ENCODE data around the gene TMEM203. TPM values are rescaled to one million over a fixed set of nuclear protein-coding genes. Genes with fewer than 3 reads are reported as not detected.
A peak's percentile ranks its signal among the peaks of the same experiment; 100 is the strongest.

Gene TMEM203
- total and polyA plus RNA-seq, 2 of the 13 experiments (the other 11 are each of a cell fraction or from before 2014, with no cell fraction given) = 23.4 to 36.7 TPM

DNA sequence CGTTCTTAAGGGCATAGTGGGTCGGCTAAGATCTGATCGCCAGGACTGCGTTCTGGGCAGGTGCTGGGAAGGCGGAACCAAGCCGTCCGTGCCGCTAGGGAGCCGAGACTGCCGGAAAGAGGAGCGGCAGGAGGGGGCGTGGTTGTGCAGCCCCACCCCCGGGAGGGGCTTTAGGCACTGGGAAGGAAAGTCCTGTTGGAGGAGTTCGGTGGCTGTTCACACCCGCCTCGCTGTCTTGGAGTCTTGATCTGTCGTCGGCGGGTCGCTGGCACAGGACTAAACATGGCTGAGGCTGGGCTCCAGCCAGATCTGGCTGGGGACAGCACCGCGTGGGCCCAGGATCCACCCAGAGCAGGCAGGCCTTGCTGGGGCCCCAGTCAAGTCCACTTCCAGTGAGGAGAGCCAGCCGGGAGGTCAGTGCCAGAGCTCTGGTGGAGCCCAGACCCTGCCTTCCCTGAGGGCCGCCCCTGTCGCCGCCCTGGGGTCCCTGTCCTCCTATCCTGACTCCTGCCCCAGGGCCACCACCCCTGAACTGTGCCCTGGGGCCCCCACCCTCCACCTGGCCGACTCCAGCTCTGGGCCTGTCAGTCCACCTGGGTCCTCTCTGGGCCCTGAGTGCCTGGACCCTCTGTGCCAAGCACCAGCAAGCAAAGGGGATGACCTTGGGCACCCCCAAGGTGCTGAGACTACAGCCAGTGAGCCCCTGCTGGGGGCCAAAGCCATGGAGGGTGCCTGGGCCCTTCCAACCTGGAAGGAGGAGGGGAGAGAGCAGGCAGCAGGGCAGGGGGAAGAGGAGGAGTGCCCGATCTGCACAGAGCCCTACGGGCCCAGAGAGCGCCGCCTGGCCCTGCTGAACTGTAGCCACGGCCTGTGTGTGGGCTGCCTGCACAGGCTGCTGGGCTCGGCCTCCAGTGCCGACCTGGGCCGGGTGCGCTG is 12.1 kb upstream of the TMEM203 start (continued):
- TF ChIP-seq, protein P1, sequence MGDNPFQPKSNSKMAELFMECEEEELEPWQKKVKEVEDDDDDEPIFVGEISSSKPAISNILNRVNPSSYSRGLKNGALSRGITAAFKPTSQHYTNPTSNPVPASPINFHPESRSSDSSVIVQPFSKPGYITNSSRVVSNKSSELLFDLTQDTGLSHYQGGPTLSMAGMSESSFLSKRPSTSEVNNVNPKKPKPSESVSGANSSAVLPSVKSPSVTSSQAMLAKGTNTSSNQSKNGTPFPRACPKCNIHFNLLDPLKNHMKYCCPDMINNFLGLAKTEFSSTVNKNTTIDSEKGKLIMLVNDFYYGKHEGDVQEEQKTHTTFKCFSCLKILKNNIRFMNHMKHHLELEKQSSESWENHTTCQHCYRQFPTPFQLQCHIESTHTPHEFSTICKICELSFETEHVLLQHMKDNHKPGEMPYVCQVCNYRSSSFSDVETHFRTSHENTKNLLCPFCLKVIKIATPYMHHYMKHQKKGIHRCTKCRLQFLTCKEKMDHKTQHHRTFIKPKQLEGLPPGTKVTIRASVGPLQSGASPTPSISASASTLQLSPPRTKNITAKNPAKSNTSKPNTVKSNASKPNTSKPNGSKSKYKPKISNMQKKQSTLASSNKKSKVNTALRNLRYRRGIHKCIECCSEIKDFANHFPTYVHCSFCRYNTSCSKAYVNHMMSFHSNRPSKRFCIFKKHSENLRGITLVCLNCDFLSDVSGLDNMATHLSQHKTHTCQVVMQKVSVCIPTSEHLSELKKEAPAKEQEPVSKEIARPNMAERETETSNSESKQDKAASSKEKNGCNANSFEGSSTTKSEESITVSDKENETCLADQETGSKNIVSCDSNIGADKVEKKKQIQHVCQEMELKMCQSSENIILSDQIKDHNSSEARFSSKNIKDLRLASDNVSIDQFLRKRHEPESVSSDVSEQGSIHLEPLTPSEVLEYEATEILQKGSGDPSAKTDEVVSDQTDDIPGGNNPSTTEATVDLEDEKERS (CRISPR knock-in tag; IDR thresholded peaks at IDR 0.05) = no peak; the same call in 1 of the 2 replicates
- no peak for TF ChIP-seq MAFK (conservative IDR thresholded peaks at IDR 0.05 in 1 of 2, IDR thresholded peaks at IDR 0.05 in 1 of 2; ENCODE audit: low read length in 2 of 2)
- peak; percentile 36 for TF ChIP-seq ZC3H13 (CRISPR knock-in tag; IDR thresholded peaks at IDR 0.05)

DNA sequence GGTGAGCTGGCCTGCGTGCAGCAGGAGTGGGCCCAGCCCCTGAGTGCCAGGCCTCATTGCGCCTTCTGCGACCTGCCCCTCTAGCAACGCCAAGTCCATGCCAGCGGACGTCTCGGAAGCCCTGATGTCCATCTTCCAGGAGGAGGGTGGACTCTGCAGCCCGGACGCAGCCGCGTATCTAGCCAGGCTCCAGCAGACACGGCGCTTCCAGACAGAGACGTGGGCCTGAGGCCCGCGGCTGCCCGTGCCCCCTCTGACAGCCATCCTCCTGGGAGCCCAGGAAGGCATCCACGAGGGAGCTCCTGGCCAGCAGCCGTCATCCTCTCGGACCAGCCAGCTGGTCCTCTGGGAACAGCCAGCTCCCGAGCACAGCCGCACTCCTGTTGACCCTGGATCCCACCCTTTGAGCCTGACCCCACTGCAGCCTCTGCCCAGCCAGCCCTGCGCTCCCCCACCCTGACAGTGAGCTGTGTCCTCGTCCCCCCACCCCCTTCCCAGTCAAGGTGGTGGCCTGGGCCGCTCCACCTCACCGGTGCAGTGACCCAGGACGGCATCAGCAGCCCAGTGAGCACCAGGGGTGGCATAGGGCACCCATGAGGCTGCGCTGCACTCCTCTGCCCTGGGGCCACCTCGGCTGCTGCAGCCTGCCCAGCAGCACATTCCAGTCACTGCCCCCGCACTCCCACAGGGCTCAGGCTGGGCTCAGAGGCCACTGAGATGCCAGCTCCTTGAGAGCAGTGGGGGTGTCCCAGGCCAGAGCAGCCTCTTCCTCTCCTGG is 10.9 kb upstream of the TMEM203 start:
- CTCF ChIA-PET (ENCODE audit: low intra/inter-chr PET ratio, low total read pairs) = no interaction called here
- Histone ChIP-seq H3K4me2 (ENCODE audit: low read depth, low read length) (no peak overlapping the region), H3K4me1 (ENCODE audit: insufficient read depth, low read length) (peaks cover 29% of the 10 kb centered on the region), H3K79me2 (ENCODE audit: insufficient read depth, low read length) (peaks cover 3% of the 10 kb centered on the region), H3K9ac (ENCODE audit: insufficient read depth, low read depth, low read length) (no peak overlapping the region), H3K27me3 (ENCODE audit: control insufficient read depth in 1 of 2, insufficient read depth in 2 of 2, low read length in 2 of 2) (no peaks in the 10 kb centered on the region), H3K9me3 (ENCODE audit: low read length) (no peaks in the 10 kb centered on the region), H3K36me3 (replicated peaks in 1 of 2; ENCODE audit: control insufficient read depth in 1 of 2, insufficient read depth in 2 of 2, low read length in 2 of 2) (no peaks in the 10 kb centered on the region; a peak in 1 of 5 replicates), H3K4me3 (replicated peaks in 1 of 3; ENCODE audit: insufficient read depth in 1 of 3, low read depth in 2 of 3, low read length in 3 of 3) (peak overlapping the region in 1 of 3 experiments; percentile 83; a peak in 1 of 6 replicates), H2AFZ (ENCODE audit: low read length) (no peak overlapping the region), H4K20me1 (ENCODE audit: insufficient read depth, low read length) (peaks cover 4% of the 10 kb centered on the region; the same call in 1 of the 2 replicates), H3K27ac (ENCODE audit: extremely low read length, insufficient read depth, low read length) (no peak overlapping the region)
- TF ChIP-seq, protein P2, sequence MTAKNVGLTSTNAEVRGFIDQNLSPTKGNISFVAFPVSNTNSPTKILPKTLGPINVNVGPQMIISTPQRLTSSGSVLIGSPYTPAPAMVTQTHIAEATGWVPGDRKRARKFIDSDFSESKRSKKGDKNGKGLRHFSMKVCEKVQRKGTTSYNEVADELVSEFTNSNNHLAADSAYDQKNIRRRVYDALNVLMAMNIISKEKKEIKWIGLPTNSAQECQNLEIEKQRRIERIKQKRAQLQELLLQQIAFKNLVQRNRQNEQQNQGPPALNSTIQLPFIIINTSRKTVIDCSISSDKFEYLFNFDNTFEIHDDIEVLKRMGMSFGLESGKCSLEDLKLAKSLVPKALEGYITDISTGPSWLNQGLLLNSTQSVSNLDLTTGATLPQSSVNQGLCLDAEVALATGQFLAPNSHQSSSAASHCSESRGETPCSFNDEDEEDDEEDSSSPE (CRISPR knock-in tag; IDR thresholded peaks at IDR 0.05) = no peak
- TF ChIP-seq ZC3H13 (CRISPR knock-in tag; IDR thresholded peaks at IDR 0.05) = 0 out of 2 replicates have a peak, but pooled peaks have one; percentile 4
- WGBS (ENCODE audit: low lambda C conversion rate) = 93% methylated on average over 8 of the region's 30 CpGs
- DNase-seq (ENCODE audit: low spot score) (no peak), FAIRE-seq (no peak), ATAC-seq (no peak)
- intact Hi-C loops (cut with micrococcal nuclease; ENCODE audit: unreplicated experiment) = no loop called here
- in situ Hi-C loops (cut with HindIII; ENCODE audit: extremely low pct_ligation_motif_present, low pct_unique_long_range_greater_than_20kb) = no loop called here
- no TSS peak for BruUV-seq (replicated peaks)
- POLR2A ChIA-PET = interaction anchor here (3.1 to 13.4 kb wide), 4 partner anchors 12 to 27 kb away, joined by 14 to 225 read pairs (median 26); partner anchors contain the start of genes ANAPC2, NDOR1, SSNA1 and TMEM203
